ENCODE data around the gene MALRD1.

Gene MALRD1

GRCh38 chr10:19144206-19144605 lies 95.6 kb downstream of the MALRD1 start:
- Histone ChIP-seq H3K4ac (ENCODE audit: low read depth, low read length) (no peak overlapping the region), H3K9ac (ENCODE audit: low read length) (no peak overlapping the region), H3K27ac (ENCODE audit: low read depth, low read length) (no peak overlapping the region), H4K5ac (ENCODE audit: low read length) (no peak overlapping the region), H3K18ac (ENCODE audit: low read length) (no peak overlapping the region), H3K36me3 (ENCODE audit: control insufficient read depth, insufficient read depth, low read length) (no peaks in the 10 kb centered on the region), H2BK120ac (ENCODE audit: low read depth, low read length) (no peak overlapping the region), H2BK15ac (replicated peaks; ENCODE audit: low read depth) (no peak overlapping the region), H3K27me3 (ENCODE audit: insufficient read depth, low read length, poor library complexity) (no peaks in the 10 kb centered on the region), H2AK5ac (ENCODE audit: low read length) (no peak overlapping the region), H3K79me2 (ENCODE audit: control insufficient read depth, insufficient read depth, low read length) (no peaks in the 10 kb centered on the region), H3K23ac (ENCODE audit: low read length) (no peak overlapping the region), H3K4me2 (ENCODE audit: low read length) (no peak overlapping the region), H3K4me1 (ENCODE audit: control insufficient read depth, low read depth, low read length) (no peaks in the 10 kb centered on the region), H4K8ac (ENCODE audit: low read depth, low read length) (no peak overlapping the region), H2BK5ac (ENCODE audit: low read length) (no peak overlapping the region), H3K79me1 (ENCODE audit: low read length) (no peaks in the 10 kb centered on the region), H3K4me3 (ENCODE audit: low read length) (no peak overlapping the region), H3K56ac (ENCODE audit: low read length) (no peak overlapping the region)
- no peak for DNase-seq
- no CpG with 5 or more reads among the region's 4 CpGs for WGBS (ENCODE audit: extremely low coverage, insufficient coverage, low lambda C conversion rate)

DNA sequence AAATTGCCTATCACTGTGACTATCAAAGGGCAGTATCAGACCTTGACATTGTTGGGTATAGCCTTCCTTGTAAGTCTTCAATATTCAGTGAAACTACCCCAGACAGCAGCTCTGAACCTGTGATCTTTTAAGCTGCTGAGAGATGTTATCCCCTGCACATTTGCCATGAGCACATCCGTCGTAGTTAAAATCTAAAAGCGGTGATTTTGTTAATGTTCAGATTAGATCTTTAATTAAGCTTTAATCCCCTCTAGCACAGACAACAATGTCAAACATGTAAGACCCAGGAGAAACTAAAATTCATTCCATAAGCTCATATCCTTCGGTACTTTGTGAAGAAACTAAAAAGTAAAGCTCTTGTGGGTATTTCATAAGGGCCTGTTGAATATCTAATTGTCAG lies 105.8 kb downstream of the MALRD1 start:
- WGBS (ENCODE audit: extremely low coverage, insufficient coverage, low lambda C conversion rate), result no CpG with 5 or more reads among the region's 4 CpGs
- H3K18ac ChIP-seq (ENCODE audit: low read length), result no peak overlapping the region
- H3K27ac ChIP-seq (ENCODE audit: low read depth, low read length), result no peak overlapping the region
- no peak overlapping the region for H3K4ac ChIP-seq (ENCODE audit: low read depth, low read length)
- no peaks in the 10 kb centered on the region for H3K79me1 ChIP-seq (ENCODE audit: low read length)
- H2BK5ac ChIP-seq (ENCODE audit: low read length), result no peak overlapping the region
- H4K5ac ChIP-seq (ENCODE audit: low read length), result no peak overlapping the region
- no peaks in the 10 kb centered on the region for H3K4me1 ChIP-seq (ENCODE audit: control insufficient read depth, low read depth, low read length)
- H3K23ac ChIP-seq (ENCODE audit: low read length), result no peak overlapping the region
- no peaks in the 10 kb centered on the region for H3K36me3 ChIP-seq (ENCODE audit: control insufficient read depth, insufficient read depth, low read length)
- no peak overlapping the region for H3K9ac ChIP-seq (ENCODE audit: low read length)
- no peaks in the 10 kb centered on the region for H3K27me3 ChIP-seq (ENCODE audit: insufficient read depth, low read length, poor library complexity)
- no peak overlapping the region for H2BK15ac ChIP-seq (replicated peaks; ENCODE audit: low read depth)
- no peak overlapping the region for H4K8ac ChIP-seq (ENCODE audit: low read depth, low read length)
- no peak overlapping the region for H2AK5ac ChIP-seq (ENCODE audit: low read length)
- H3K79me2 ChIP-seq (ENCODE audit: control insufficient read depth, insufficient read depth, low read length), result no peaks in the 10 kb centered on the region
- DNase-seq, result no peak
- H3K4me3 ChIP-seq (ENCODE audit: low read length), result no peak overlapping the region
- H3K4me2 ChIP-seq (ENCODE audit: low read length), result no peak overlapping the region
- H2BK120ac ChIP-seq (ENCODE audit: low read depth, low read length), result no peak overlapping the region
- no peak overlapping the region for H3K56ac ChIP-seq (ENCODE audit: low read length)

DNA sequence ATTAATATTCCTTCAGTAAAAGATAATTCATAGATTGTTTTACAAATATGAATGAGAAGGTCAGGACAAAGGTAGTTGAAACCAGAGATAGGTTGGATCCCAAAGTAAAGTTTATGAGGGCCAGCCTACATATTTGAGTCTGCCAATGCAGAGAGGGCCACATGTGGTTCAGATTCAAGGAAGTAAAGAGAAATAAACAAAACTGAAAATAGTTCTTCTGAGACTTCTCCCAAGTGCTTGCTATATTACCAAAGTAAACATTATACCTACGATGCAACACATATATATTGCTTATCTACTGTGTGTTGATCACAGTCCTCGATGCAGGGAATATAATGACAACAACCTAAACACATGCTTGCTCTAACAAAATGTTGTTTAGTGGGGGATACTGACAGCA lies 109.8 kb downstream of the MALRD1 start:
- Histone ChIP-seq H2AK5ac (ENCODE audit: low read length) (no peak overlapping the region), H3K79me1 (ENCODE audit: low read length) (no peaks in the 10 kb centered on the region), H3K56ac (ENCODE audit: low read length) (no peak overlapping the region), H3K18ac (ENCODE audit: low read length) (no peak overlapping the region), H3K23ac (ENCODE audit: low read length) (no peak overlapping the region), H3K27me3 (ENCODE audit: insufficient read depth, low read length, poor library complexity) (no peaks in the 10 kb centered on the region), H4K5ac (ENCODE audit: low read length) (no peak overlapping the region), H2BK120ac (ENCODE audit: low read depth, low read length) (no peak overlapping the region), H2BK5ac (ENCODE audit: low read length) (no peak overlapping the region), H3K4me1 (ENCODE audit: control insufficient read depth, low read depth, low read length) (no peaks in the 10 kb centered on the region), H3K4me3 (ENCODE audit: low read length) (no peak overlapping the region), H3K79me2 (ENCODE audit: control insufficient read depth, insufficient read depth, low read length) (no peaks in the 10 kb centered on the region), H3K9ac (ENCODE audit: low read length) (no peak overlapping the region), H3K4me2 (ENCODE audit: low read length) (no peak overlapping the region), H3K4ac (ENCODE audit: low read depth, low read length) (no peak overlapping the region), H4K8ac (ENCODE audit: low read depth, low read length) (no peak overlapping the region), H3K27ac (ENCODE audit: low read depth, low read length) (no peak overlapping the region), H2BK15ac (replicated peaks; ENCODE audit: low read depth) (no peak overlapping the region), H3K36me3 (ENCODE audit: control insufficient read depth, insufficient read depth, low read length) (no peaks in the 10 kb centered on the region)
- DNase-seq, result no peak
- WGBS (ENCODE audit: extremely low coverage, insufficient coverage, low lambda C conversion rate), result no CpG with 5 or more reads among the region's 2 CpGs

GRCh38 chr10:19158870-19159269 lies 110.3 kb downstream of the MALRD1 start:
- DNase-seq, result no peak
- WGBS (ENCODE audit: extremely low coverage, insufficient coverage, low lambda C conversion rate), result no CpG with 5 or more reads among the region's 3 CpGs
- Histone ChIP-seq H3K79me1 (ENCODE audit: low read length) (no peaks in the 10 kb centered on the region), H3K79me2 (ENCODE audit: control insufficient read depth, insufficient read depth, low read length) (no peaks in the 10 kb centered on the region), H3K4me1 (ENCODE audit: control insufficient read depth, low read depth, low read length) (no peaks in the 10 kb centered on the region), H2AK5ac (ENCODE audit: low read length) (no peak overlapping the region), H3K4me2 (ENCODE audit: low read length) (no peak overlapping the region), H3K4ac (ENCODE audit: low read depth, low read length) (no peak overlapping the region), H2BK15ac (replicated peaks; ENCODE audit: low read depth) (no peak overlapping the region), H3K9ac (ENCODE audit: low read length) (no peak overlapping the region), H2BK120ac (ENCODE audit: low read depth, low read length) (no peak overlapping the region), H2BK5ac (ENCODE audit: low read length) (no peak overlapping the region), H3K27me3 (ENCODE audit: insufficient read depth, low read length, poor library complexity) (no peaks in the 10 kb centered on the region), H3K27ac (ENCODE audit: low read depth, low read length) (no peak overlapping the region), H3K18ac (ENCODE audit: low read length) (no peak overlapping the region), H3K56ac (ENCODE audit: low read length) (no peak overlapping the region), H3K23ac (ENCODE audit: low read length) (no peak overlapping the region), H4K8ac (ENCODE audit: low read depth, low read length) (no peak overlapping the region), H3K4me3 (ENCODE audit: low read length) (no peak overlapping the region), H3K36me3 (ENCODE audit: control insufficient read depth, insufficient read depth, low read length) (no peaks in the 10 kb centered on the region), H4K5ac (ENCODE audit: low read length) (no peak overlapping the region)

DNA sequence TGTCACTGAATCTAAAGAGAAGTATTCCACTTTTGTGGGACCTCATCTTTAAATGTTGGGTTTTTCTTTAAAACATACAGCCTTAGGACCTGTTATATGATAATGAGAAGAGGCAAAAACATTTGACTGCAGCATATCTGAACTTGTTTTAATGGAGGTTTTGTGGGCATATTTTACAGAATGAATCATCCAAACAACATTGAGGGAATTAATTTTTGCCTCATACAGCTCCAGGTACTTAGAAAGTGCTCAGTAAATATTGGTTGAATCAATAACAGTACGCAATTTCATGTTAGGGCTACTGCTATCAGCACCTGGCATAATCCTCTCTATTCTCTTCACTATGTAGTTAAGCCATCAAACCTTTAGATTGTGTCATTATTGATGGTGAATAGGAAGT lies 115.9 kb downstream of the MALRD1 start:
- Histone ChIP-seq H2BK15ac (replicated peaks; ENCODE audit: low read depth) (no peak overlapping the region), H3K79me1 (ENCODE audit: low read length) (no peaks in the 10 kb centered on the region), H3K4ac (ENCODE audit: low read depth, low read length) (no peak overlapping the region), H2BK5ac (ENCODE audit: low read length) (no peak overlapping the region), H4K8ac (ENCODE audit: low read depth, low read length) (no peak overlapping the region), H3K36me3 (ENCODE audit: control insufficient read depth, insufficient read depth, low read length) (no peaks in the 10 kb centered on the region), H2AK5ac (ENCODE audit: low read length) (no peak overlapping the region), H4K5ac (ENCODE audit: low read length) (no peak overlapping the region), H3K23ac (ENCODE audit: low read length) (no peak overlapping the region), H2BK120ac (ENCODE audit: low read depth, low read length) (no peak overlapping the region), H3K4me1 (ENCODE audit: control insufficient read depth, low read depth, low read length) (no peaks in the 10 kb centered on the region), H3K27me3 (ENCODE audit: insufficient read depth, low read length, poor library complexity) (no peaks in the 10 kb centered on the region), H3K18ac (ENCODE audit: low read length) (no peak overlapping the region), H3K4me3 (ENCODE audit: low read length) (no peak overlapping the region), H3K56ac (ENCODE audit: low read length) (no peak overlapping the region), H3K27ac (ENCODE audit: low read depth, low read length) (no peak overlapping the region), H3K79me2 (ENCODE audit: control insufficient read depth, insufficient read depth, low read length) (no peaks in the 10 kb centered on the region), H3K9ac (ENCODE audit: low read length) (no peak overlapping the region), H3K4me2 (ENCODE audit: low read length) (no peak overlapping the region)
- WGBS (ENCODE audit: extremely low coverage, insufficient coverage, low lambda C conversion rate), result no CpG with 5 or more reads among the region's 1 CpG
- DNase-seq, result no peak

DNA sequence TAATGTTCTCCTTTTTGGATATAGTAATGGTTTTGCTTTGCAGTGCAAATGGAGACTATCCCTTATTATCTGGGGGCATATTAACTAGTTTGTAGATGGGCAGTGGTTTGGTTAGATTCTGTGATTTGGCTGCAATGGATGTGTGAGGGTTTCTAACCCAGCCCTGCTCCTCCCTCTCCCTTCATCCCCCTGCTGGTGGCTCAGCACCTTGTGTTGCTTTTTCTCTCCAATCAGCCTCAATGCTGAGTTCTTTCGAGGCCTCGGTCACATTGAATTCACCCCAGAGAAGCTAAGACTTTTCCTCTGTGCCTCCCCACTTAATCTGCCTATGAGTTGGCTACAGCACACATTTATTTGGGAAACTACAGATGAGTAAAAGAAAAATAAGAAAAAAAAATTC lies 120.0 kb downstream of the MALRD1 start:
- H3K56ac ChIP-seq (ENCODE audit: low read length), result no peak overlapping the region
- no peak overlapping the region for H2BK120ac ChIP-seq (ENCODE audit: low read depth, low read length)
- no peak overlapping the region for H3K4me2 ChIP-seq (ENCODE audit: low read length)
- DNase-seq, result peak; percentile 65
- no peak overlapping the region for H3K4ac ChIP-seq (ENCODE audit: low read depth, low read length)
- H3K79me1 ChIP-seq (ENCODE audit: low read length), result no peaks in the 10 kb centered on the region
- no peak overlapping the region for H3K27ac ChIP-seq (ENCODE audit: low read depth, low read length)
- no peak overlapping the region for H2BK15ac ChIP-seq (replicated peaks; ENCODE audit: low read depth)
- H3K79me2 ChIP-seq (ENCODE audit: control insufficient read depth, insufficient read depth, low read length), result no peaks in the 10 kb centered on the region
- H3K27me3 ChIP-seq (ENCODE audit: insufficient read depth, low read length, poor library complexity), result no peaks in the 10 kb centered on the region
- no peaks in the 10 kb centered on the region for H3K36me3 ChIP-seq (ENCODE audit: control insufficient read depth, insufficient read depth, low read length)
- no peak overlapping the region for H3K23ac ChIP-seq (ENCODE audit: low read length)
- H3K9ac ChIP-seq (ENCODE audit: low read length), result no peak overlapping the region
- no CpG with 5 or more reads among the region's 2 CpGs for WGBS (ENCODE audit: extremely low coverage, insufficient coverage, low lambda C conversion rate)
- no peak overlapping the region for H3K18ac ChIP-seq (ENCODE audit: low read length)
- H4K8ac ChIP-seq (ENCODE audit: low read depth, low read length), result no peak overlapping the region
- no peak overlapping the region for H2AK5ac ChIP-seq (ENCODE audit: low read length)
- no peak overlapping the region for H4K5ac ChIP-seq (ENCODE audit: low read length)
- no peaks in the 10 kb centered on the region for H3K4me1 ChIP-seq (ENCODE audit: control insufficient read depth, low read depth, low read length)
- no peak overlapping the region for H3K4me3 ChIP-seq (ENCODE audit: low read length)
- no peak overlapping the region for H2BK5ac ChIP-seq (ENCODE audit: low read length)

All from mesendoderm (in vitro differentiated cells).